ENCODE results near the gene FIP1L1. TPM values are rescaled to one million over a fixed set of nuclear protein-coding genes. Genes with fewer than 3 reads are reported as not detected.

Gene FIP1L1
- polyA plus RNA-seq, 2 of the 4 experiments (the other 2 are of a cell fraction): 27.9 to 40.5 TPM

Other genes starting within 250 kb of the FIP1L1 start
- gene SCFD2, start 11.6 kb upstream of the FIP1L1 start, polyA plus RNA-seq (2011; rRNA removed): 10.8 and 12.1 TPM in 2 replicates
- gene SCFD2, start 11.6 kb upstream of the FIP1L1 start, polyA plus RNA-seq (2017; fragmentation: RNase III; extraction: RNeasy Plus Mini Kit Qiagen cat#74134 plus additional on column Dnase treatment): 7.6 to 8.2 TPM (median 7.7 TPM) in 3 replicates
- gene LNX1, start 213.8 kb downstream of the FIP1L1 start, polyA plus RNA-seq (2011; rRNA removed): 0.14 and 0.20 TPM in 2 replicates
- gene LNX1, start 213.8 kb downstream of the FIP1L1 start, polyA plus RNA-seq (2017; fragmentation: RNase III; extraction: RNeasy Plus Mini Kit Qiagen cat#74134 plus additional on column Dnase treatment): 0.04 TPM in 2 of 3 replicates, not detected in the other